ENCODE data around the gene RAB7A.

RAB7A gene

GRCh38 chr3:128787256-128788253, 61.6 kb downstream of the RAB7A start:
- in situ Hi-C loops (cut with HindIII; ENCODE audit: low sequenced_read_pairs), result no loop called here

- in situ Hi-C loops (cut with HindIII; ENCODE audit: low sequenced_read_pairs), result no loop called here
Observed at GRCh38 chr3:128788268-128788869, 62.4 kb downstream of the RAB7A start.

DNA sequence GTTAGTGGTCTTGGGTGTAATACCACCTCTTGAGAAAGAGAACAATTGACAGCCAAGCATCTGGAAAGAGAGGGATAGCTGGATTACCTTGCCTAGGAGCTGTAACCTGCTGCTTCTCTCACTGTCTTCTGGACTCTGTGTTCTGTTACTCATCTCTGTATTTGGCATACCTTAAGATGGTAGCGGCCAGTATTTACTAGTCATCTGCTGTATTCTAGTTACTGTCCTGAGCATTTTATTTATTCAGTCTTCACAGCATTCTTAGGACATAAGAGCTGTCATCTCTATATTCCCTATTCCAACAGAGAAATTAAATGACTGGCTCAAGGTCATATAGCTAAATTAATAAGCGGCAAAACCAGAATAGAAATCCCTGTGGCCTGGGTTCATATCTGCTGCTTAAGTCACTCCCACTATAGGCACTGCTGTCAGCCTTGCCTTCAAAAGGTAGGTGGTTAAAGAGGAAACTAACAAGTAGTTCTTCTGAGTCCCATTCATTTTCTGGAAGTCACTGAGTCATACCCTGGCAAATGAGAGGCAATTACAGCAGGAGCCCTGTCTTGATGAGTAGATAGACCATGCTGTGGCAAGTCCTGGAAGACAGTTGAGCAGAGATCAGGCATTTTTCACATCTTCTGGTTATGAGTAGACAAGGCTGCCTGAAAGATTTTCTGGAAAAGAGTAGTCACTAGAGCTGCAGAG, 68.2 kb downstream of the RAB7A start:
- in situ Hi-C loops (cut with HindIII; ENCODE audit: low sequenced_read_pairs), result no loop called here

- in situ Hi-C loops (cut with HindIII; ENCODE audit: low sequenced_read_pairs), result no loop called here
Observed at GRCh38 chr3:128794770-128795649, 69.0 kb downstream of the RAB7A start.

GRCh38 chr3:128799653-128800052, 73.7 kb downstream of the RAB7A start:
- in situ Hi-C loops (cut with HindIII; ENCODE audit: low sequenced_read_pairs), result no loop called here

DNA sequence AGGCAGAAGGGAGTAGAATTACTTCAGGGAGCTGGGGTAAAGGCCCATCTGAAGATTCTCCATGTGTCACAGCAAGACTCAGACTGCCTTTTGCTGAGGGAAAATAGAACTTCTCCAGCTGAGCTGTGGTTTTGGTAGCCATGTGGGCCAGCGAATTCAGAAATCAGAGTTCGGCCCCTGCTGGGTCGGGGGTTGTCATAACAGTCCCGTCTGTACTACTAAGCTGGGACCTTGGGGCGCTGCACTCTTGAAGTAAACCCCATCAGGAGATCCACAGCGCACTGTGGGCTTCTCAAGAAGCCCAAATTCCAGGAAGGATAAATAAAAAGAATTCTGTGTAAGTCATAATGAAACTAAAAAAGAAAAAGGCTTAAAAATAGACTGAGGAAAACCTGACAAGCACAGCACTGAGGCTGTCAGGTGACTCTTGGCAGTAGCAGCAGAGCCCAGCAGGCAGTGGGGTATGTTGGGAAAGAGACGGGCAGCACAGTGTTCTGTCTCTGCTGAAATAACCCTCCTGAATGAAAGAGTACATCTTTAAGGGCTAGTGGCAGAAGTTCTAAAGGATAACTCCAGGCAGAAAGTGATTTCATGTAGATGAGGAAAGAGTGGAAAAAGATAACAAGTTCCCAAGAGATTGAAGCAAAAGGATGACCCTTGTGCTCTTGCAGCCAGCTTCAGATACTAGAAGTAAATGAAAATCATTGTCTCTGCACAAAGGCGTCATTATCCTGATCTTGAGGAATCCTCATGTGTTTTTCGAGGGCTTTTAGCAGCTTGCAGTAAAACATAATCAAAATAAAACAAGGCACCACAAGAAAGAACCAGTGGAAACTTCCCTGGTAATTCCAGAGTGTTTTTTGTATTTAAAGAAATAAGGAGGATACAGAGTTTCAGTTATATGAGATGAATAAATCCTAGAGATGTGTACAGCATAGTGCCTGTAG, 74.5 kb downstream of the RAB7A start:
- in situ Hi-C loops (cut with HindIII; ENCODE audit: low sequenced_read_pairs), result no loop called here

DNA sequence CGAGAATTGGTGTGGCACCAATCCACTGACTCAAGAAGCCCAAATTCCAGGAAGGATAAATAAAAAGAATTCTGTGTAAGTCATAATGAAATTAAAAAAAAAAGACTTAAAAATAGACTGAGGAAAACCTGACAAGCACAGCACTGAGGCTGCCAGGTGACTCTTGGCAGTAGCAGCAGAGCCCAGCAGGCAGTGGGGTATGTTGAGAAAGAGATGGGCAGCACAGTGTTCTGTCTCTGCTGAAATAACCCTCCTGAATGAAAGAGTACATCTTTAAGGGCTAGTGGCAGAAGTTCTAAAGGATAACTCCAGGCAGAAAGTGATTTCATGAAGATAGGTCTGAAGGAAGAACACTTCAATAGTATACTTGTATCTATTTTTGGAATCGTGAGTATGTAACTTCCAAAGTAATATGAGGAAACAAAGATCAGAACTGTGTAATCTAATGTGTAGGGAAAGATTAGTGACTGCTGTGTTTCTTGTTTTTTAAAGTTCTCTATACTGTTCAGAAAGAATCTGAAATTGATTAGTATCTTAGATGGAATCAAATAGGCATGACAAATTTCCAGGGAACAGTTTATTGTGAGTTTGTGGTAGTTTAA, 75.9 kb downstream of the RAB7A start:
- in situ Hi-C loops (cut with HindIII; ENCODE audit: low sequenced_read_pairs), result no loop called here

GRCh38 chr3:128803307-128803706, 77.3 kb downstream of the RAB7A start:
- in situ Hi-C loops (cut with HindIII; ENCODE audit: low sequenced_read_pairs), result no loop called here

DNA sequence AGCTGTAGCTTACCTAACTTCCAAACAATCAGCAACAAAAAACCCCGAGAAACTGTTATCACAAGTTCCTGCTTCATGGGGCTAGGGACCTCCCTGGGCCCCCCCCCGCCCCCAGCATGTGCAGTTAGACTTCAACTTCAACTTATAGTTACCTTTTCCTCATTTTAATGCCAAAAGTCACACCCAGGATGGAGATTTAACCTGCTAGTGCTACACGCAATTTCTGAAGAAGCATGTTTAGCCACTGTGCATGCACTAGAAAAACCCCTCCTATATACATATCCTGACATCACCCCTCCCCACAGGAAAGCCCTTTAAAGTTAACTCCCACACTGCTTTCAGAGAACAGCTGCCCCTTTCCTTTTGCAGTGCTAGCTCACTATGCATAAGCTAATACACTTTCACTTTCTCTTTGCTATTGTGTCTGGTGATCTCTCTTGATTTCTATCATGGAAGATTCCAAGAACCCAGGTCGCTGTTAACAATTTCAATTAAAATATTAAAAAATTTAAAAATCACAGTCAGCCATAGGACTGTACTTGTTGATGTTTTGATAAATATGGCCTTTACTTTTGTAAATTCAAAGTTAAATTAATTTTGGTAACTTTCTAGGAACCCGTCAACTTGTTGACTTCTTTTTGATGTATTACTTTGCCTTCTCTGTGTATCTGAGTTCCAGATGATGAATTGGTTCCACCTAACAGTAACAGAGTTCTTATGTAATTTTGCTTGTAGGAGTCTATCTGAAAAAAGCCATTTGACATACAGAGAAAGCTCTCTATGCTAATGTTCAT, 78.2 kb downstream of the RAB7A start:
- in situ Hi-C loops (cut with HindIII; ENCODE audit: low sequenced_read_pairs), result no loop called here

DNA sequence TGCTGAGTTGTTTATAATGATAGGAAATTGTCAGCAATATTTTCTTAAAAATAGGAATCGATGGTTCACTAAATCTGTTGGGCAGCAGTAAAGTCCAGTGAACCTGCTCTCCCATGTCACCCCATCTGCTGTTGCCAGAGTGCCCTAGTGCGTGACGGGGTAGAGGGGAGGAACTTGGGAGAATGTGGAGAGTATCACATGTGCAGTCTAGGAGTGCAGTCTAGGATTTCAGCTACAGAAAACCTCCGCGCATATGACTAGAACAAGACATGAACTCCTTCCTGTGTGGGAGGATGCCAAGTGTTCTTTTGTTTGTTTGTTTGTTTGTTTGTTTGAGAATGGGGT, 78.8 kb downstream of the RAB7A start:
- in situ Hi-C loops (cut with HindIII; ENCODE audit: low sequenced_read_pairs), result no loop called here

DNA sequence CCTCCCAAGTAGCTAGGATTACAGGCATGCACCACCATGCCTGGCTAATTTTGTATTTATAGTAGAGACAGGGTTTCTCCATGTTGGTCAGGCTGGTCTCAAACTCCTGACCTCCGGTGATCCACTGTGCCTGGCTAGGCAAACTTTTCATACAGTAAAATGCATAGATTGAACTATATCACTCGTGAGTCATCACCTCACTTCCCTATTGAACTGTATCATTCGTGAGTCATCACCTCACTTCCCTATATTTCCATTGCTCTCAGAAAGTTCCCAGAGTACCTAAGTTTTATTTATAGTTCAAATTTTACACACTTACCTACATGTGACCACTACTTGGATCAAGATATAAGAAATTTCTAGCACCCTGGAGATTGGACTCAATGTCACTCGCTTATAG, 79.8 kb downstream of the RAB7A start:
- in situ Hi-C loops (cut with HindIII; ENCODE audit: low sequenced_read_pairs), result no loop called here

DNA sequence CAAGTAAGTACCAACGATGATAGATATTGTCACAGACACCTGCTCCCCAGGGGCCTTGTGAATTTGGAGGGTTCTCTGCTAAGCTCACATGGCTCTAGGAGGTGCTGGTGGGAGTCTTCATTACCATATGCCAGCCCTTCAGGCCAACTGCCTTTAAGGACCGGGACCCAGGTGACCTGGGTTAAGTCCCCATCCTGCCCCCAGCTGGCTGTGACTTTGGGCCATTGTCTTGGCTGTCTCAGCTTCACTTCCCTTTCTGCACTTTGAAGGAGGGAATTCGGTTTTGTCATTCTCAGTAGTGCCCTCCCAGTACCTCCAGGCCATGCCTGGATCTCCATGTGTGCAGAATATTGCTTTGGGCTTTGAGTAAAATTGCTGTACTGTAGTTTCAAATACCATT, 80.6 kb downstream of the RAB7A start:
- in situ Hi-C loops (cut with HindIII; ENCODE audit: low sequenced_read_pairs), result no loop called here

DNA sequence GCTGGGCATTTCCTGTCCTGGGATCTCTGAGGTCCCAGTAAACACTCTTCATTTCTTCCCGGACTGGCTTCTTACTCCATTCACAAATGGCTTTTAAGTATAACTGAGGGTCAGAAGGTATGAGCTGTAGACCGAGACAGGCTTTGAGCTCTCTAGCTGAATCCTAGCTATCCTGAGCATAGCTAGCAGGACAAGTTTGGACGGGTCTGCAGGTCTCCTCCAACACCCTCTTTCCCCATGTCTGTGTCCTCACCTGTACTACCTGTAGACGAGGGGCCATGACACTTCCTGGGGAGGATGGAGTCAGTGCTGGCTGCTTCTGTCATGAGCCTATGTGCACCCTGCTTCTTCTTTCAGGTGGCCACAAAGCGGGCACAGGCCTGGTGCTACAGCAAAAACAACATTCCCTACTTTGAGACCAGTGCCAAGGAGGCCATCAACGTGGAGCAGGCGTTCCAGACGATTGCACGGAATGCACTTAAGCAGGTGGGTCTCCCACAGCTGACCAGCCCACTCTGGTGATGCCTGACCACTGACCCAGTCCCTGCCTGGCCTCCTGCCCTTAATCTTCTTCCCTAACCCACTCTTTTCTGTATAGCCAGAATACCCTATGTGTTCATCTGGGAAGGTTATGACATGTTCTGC, 81.3 kb downstream of the RAB7A start:
- in situ Hi-C loops (cut with HindIII; ENCODE audit: low sequenced_read_pairs), result no loop called here

DNA sequence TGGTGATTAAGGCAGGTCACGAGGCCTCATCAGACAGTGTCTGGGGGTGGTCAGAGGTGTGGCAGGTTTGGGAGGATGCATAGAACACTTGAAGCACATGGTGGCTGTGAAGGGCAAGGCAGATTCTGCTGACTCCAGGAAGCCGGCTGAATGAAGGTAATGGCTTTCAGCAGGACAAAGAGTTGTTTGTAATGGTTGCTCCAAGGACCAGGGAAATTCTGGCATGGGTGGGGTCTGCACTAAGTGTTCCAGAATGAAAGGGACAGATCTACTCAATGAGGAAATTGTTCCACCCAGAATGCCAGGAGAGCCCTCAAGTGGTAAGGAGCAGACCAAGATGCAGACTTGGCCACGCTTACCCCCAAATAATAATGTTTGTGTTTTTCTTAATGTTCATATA, 82.7 kb downstream of the RAB7A start:
- in situ Hi-C loops (cut with HindIII; ENCODE audit: low sequenced_read_pairs), result no loop called here

DNA sequence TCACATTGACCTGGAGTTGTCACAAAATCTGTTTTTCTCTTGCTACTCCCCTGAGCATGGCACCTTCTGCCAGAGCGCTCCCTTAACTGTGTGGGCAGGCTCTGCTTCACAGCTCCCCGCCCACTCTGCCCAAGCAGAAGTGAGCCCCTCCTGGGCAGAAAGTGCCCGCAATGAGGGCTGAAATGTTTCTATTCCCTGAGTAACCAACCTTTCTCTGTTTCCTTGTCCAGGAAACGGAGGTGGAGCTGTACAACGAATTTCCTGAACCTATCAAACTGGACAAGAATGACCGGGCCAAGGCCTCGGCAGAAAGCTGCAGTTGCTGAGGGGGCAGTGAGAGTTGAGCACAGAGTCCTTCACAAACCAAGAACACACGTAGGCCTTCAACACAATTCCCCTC, 87.1 kb downstream of the RAB7A start:
- in situ Hi-C loops (cut with HindIII; ENCODE audit: low sequenced_read_pairs), result no loop called here

DNA sequence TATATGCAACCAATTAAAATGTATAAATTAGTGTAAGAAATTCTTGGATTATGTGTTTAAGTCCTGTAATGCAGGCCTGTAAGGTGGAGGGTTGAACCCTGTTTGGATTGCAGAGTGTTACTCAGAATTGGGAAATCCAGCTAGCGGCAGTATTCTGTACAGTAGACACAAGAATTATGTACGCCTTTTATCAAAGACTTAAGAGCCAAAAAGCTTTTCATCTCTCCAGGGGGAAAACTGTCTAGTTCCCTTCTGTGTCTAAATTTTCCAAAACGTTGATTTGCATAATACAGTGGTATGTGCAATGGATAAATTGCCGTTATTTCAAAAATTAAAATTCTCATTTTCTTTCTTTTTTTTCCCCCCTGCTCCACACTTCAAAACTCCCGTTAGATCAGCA, 88.1 kb downstream of the RAB7A start:
- in situ Hi-C loops (cut with HindIII; ENCODE audit: low sequenced_read_pairs), result no loop called here

DNA sequence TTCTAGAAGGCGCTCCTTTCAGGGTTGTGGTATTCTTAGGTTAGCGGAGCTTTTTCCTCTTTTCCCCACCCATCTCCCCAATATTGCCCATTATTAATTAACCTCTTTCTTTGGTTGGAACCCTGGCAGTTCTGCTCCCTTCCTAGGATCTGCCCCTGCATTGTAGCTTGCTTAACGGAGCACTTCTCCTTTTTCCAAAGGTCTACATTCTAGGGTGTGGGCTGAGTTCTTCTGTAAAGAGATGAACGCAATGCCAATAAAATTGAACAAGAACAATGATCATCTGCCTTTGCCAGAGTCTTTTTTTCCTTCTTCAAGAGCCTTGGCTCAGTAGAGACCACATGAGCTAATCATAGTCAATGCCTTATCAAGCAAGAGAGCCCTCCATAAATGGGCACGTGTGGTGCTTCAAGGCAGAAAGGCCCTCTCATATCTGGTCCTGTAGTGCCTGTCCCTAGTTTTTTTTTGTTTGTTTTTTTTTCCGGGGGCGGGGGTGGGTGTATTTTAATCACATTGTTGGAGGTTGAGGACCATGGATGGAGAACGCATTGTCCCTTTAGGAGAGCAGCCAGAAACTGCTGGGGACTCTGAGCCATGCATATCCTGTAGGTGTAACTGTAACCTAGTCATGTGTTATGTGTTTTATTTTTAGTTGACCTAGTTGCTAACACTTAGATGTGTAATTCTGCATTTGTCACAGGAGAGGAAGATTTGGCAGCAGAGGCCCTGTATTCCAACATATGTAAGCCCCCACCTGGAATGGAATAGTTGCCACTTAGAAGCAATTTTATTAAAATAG, 88.7 kb downstream of the RAB7A start:
- in situ Hi-C loops (cut with HindIII; ENCODE audit: low sequenced_read_pairs), result no loop called here
